Measurements from ENCODE around the gene AKAP12.
"Not testable (repeated sequence)": the region's sequence is repeated elsewhere in the genome, so short reads cannot be mapped to it uniquely, and the experiment has no call there.

Gene AKAP12

GRCh38 chr6:151352410-151353396 is 112.9 kb downstream of the AKAP12 start:
- TF ChIP-seq, protein P1, sequence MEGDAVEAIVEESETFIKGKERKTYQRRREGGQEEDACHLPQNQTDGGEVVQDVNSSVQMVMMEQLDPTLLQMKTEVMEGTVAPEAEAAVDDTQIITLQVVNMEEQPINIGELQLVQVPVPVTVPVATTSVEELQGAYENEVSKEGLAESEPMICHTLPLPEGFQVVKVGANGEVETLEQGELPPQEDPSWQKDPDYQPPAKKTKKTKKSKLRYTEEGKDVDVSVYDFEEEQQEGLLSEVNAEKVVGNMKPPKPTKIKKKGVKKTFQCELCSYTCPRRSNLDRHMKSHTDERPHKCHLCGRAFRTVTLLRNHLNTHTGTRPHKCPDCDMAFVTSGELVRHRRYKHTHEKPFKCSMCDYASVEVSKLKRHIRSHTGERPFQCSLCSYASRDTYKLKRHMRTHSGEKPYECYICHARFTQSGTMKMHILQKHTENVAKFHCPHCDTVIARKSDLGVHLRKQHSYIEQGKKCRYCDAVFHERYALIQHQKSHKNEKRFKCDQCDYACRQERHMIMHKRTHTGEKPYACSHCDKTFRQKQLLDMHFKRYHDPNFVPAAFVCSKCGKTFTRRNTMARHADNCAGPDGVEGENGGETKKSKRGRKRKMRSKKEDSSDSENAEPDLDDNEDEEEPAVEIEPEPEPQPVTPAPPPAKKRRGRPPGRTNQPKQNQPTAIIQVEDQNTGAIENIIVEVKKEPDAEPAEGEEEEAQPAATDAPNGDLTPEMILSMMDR (IDR thresholded peaks at IDR 0.05; ENCODE audit: low read depth, low read length), result no peak
- no peaks in the 10 kb centered on the region; the same call in 1 of the 2 replicates for H3K36me3 ChIP-seq
- no peaks in the 10 kb centered on the region for H3K9me3 ChIP-seq
- H3K4me1 ChIP-seq, result no peaks in the 10 kb centered on the region
- DNase-seq, result no peak
- H3K27me3 ChIP-seq, result no peaks in the 10 kb centered on the region
- H3K4me3 ChIP-seq (ENCODE audit: low read depth, low read length), result no peak overlapping the region

DNA sequence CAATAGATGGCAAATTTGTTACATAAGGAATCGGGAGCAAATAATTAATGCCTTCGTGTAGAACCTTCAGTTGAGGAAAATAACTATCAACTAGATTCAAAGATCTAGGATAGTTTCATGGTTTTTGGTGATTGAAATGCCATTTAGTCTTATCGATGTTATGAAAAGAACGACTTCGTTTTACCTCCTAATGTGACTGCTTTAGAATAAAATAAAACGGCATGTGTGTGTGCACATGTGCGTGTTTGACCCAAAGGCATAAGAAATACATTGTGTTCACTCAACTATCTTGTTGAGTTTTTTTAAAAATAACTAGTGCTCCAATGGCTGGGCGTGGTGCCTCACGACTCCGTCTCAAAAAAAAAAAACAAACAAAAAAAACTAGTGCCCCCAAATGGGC is 114.0 kb downstream of the AKAP12 start:
- Histone ChIP-seq H3K9me3 (no peaks in the 10 kb centered on the region), H3K27me3 (no peaks in the 10 kb centered on the region), H3K4me1 (no peaks in the 10 kb centered on the region), H3K4me3 (ENCODE audit: low read depth, low read length) (no peak overlapping the region), H3K36me3 (no peaks in the 10 kb centered on the region; the same call in 1 of the 2 replicates)
- DNase-seq, result no peak
- TF ChIP-seq, protein P1 (IDR thresholded peaks at IDR 0.05; ENCODE audit: low read depth, low read length), result no peak

DNA sequence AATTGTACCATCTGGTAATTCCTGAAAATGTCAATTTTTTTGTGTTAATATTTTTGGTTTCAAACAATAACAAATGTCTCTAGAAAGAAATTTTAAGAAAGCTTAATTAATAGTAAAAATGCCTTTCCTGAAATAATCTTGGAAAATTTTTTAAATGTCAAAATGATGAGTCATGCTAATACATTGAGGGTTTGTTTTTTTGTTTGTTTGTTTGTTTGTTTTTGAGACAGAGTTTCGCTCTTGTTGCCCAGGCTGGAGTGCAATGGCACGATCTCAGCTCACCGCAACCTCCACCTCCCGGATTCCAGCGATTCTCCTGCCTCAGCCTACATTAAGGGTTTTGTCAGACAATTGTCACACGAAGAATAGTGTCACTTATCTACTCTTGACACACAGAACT is 117.2 kb downstream of the AKAP12 start:
- not testable (repeated sequence) for H3K36me3 ChIP-seq; DNase-seq; H3K27me3 ChIP-seq; H3K9me3 ChIP-seq; H3K4me3 ChIP-seq (ENCODE audit: low read depth, low read length); H3K4me1 ChIP-seq

GRCh38 chr6:151357758-151358436 is 118.1 kb downstream of the AKAP12 start:
- Histone ChIP-seq H3K4me1 (no peaks in the 10 kb centered on the region), H3K27me3 (no peaks in the 10 kb centered on the region), H3K4me3 (ENCODE audit: low read depth, low read length) (no peak overlapping the region), H3K36me3 (peaks cover 8% of the 10 kb centered on the region), H3K9me3 (no peaks in the 10 kb centered on the region)
- TF ChIP-seq, protein P1 (IDR thresholded peaks at IDR 0.05; ENCODE audit: low read depth, low read length), result no peak
- DNase-seq, result no peak

DNA sequence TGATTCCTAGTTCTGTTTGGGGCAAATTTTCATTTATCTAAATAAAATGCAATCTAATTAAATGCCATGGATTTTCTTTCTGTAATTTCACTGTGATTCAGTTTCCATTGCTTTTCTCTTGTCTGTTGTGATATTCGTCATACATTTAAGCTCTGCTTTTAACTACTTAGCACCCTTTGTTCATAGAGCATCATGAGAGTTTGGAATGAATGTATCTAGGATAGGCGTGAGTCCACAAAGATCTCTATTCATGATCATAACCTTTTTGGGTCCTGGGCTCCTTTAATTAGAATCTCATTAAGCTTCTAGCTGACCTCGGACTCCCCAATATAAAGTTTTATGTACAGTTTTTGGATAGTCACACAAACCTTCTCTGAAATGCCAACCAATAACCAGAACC is 118.7 kb downstream of the AKAP12 start:
- TF ChIP-seq, protein P1 (IDR thresholded peaks at IDR 0.05; ENCODE audit: low read depth, low read length), result no peak
- Histone ChIP-seq H3K4me1 (no peaks in the 10 kb centered on the region), H3K9me3 (no peaks in the 10 kb centered on the region), H3K36me3 (peaks cover 8% of the 10 kb centered on the region), H3K4me3 (ENCODE audit: low read depth, low read length) (no peak overlapping the region), H3K27me3 (no peaks in the 10 kb centered on the region)
- DNase-seq, result no peak

DNA sequence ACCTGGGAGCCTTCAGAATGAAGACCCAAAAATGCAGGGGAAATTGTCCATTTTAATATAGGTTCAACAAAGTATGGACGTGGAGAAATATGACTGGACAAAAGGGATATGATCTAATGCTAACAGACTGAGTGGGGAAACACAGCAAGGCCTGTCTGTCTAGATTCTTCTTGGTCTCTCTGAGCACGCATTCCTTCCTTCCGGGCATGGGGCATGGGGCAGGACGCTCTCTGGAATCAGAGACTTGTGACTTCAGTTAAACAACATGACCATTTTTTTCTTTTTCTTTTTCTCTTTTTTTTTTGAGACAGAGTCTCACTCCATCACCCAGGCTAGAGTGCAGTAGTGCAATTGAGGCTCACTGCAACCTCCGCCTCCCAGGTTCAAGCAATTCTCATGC is 119.7 kb downstream of the AKAP12 start:
- Histone ChIP-seq H3K36me3 (peaks cover 8% of the 10 kb centered on the region), H3K4me1 (no peaks in the 10 kb centered on the region), H3K27me3 (no peaks in the 10 kb centered on the region), H3K9me3 (no peaks in the 10 kb centered on the region), H3K4me3 (ENCODE audit: low read depth, low read length) (no peak overlapping the region)
- TF ChIP-seq, protein P1 (IDR thresholded peaks at IDR 0.05; ENCODE audit: low read depth, low read length), result no peak
- no peak for DNase-seq

Data from BE2C (cell line).